GM12865 (cell line): ENCODE measurements around the gene CACNA2D4.

ENCODE experiments used
- DNase-seq: peaks from one replicate; pipeline ENCODE4 v3.0.0; 2010; ENCODE audit warnings: low read depth
- H3K4me3 ChIP-seq: 2 replicates; pipeline ENCODE4 v1.5.1; 2011; ENCODE audit warnings: mild to moderate bottlenecking, low read depth, low read length, control low read depth
- CTCF ChIP-seq: IDR thresholded peaks from 2 replicates; pipeline ENCODE4 v1.5.1; 2011; ENCODE audit warnings: low read length, control low read depth, low read depth, inconsistent platforms; ENCODE audit not compliant: insufficient read depth; ENCODE audit errors: missing control alignments

Gene CACNA2D4

DNA sequence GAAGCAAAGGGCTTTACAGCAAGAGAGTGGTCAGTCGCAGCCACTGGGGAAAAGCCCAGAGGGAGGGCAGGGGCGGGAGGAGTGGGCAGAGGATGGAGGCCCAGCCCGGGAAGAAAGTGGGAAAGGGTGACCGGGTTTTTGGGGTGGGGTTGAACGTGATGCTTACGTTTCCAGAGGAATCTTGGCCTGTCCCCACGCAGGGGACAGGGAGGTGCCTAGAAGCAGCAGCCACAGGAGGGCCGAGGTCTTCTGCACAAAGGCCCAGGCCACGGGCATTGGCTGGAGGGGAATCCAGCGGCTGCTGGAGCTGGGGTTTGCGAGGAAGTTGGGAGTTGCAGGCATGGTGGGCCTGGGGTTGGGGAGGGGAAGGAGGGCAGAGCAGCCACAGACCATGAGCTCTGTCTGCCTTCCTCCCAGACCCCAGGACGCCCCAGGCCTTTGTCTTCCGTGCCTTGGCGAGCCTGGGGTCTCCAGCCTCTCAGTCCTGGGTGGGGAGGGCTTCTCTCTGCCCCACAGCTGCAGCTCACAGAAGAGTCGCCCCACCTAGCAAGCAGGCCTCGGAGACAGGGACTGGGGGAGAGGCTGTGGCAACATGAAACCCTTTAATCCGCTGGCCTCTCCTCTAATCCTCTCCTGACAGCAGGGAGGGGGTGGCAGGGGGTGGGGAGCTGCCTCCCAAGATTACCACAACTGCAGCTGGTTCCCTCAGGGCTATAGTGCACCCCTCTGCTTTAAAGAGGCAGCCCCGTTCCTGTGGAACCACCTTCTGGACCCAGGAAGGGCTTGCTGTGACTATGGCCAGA lies at the start of gene CACNA2D4:
CACNA2D4 (minus strand) TSS at position 572 of the 803 bp plus-strand sequence; CDS start at position 393, 179 bp downstream.
- DNase-seq, result no peak
- no peak within 1 kb of the TSS for H3K4me3 ChIP-seq
- no peak for TF ChIP-seq CTCF

- no peak for DNase-seq
- TF ChIP-seq CTCF, result no peak
- H3K4me3 ChIP-seq, result no peak overlapping the region
These were observed 48.2 kb upstream of the CACNA2D4 start for GRCh38 chr12:1966561-1967226.

DNA sequence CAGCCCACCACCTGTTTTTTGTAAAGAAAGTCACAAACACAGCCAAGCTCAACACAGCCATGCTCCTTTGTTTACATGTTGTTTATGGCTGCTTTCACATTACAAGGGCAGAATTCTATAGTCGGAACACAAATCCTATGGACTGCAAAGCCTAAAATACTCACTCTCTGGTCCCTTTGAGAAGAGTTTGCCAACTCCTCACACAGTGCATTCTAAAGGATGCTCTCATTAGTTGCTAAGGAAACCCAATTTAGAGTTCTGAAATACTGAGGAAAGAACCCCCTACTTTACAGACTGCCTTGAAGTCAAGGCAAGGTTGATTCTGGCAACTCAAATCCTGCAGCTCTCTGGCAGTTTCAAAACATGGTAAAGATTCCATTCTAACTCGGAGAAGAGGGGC lies 47.5 kb upstream of the CACNA2D4 start:
- no peak for TF ChIP-seq CTCF
- no peak for DNase-seq
- H3K4me3 ChIP-seq, result no peak overlapping the region

DNA sequence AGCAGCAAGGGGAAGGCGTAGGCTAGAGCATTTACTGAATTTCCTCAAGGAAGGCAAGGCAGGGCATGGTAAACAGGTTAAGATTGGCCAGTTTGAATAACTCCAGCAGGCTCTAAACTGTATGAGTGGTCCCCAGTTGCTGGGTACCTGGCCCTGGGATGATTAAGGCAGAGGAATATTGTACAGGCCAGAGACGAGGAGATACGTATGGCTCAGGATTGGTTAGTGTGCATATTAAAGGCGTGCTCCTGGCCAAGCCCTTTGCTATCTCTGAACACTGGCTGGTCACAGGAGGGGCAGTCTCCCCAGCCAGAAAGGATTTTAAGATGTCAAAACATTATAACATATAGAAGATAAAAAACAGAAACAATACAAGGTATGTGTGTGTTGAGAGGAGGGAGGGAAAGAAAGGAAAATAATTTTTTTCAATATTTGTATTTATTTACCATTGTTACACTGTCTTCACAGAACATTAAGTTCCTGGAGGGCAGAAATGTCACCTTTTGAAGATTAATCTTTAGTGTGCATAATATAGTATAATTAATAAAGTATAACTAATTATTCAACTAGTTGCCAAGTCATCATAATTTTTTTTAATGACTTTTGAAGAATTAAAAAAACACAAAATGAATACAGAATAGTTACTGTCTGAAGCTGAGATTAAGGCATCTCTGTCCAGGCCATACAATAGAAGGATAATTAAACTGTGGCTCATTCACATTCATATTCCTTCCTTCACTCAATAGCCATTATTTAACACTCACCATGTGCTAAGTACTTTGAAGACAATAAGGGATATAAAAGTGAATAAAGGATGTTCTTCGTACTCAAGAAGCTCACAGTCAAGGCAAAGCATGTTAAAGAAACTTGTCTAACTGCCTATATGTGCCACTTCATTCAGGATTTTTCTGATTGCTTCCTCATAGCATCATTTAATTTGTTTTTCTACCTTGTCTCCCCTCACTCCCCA lies 43.9 kb upstream of the CACNA2D4 start:
- no peak for TF ChIP-seq CTCF
- no peak overlapping the region for H3K4me3 ChIP-seq
- DNase-seq, result no peak

GRCh38 chr12:1956716-1957115 lies 38.3 kb upstream of the CACNA2D4 start:
- no peak overlapping the region for H3K4me3 ChIP-seq
- TF ChIP-seq CTCF, result no peak
- no peak for DNase-seq

DNA sequence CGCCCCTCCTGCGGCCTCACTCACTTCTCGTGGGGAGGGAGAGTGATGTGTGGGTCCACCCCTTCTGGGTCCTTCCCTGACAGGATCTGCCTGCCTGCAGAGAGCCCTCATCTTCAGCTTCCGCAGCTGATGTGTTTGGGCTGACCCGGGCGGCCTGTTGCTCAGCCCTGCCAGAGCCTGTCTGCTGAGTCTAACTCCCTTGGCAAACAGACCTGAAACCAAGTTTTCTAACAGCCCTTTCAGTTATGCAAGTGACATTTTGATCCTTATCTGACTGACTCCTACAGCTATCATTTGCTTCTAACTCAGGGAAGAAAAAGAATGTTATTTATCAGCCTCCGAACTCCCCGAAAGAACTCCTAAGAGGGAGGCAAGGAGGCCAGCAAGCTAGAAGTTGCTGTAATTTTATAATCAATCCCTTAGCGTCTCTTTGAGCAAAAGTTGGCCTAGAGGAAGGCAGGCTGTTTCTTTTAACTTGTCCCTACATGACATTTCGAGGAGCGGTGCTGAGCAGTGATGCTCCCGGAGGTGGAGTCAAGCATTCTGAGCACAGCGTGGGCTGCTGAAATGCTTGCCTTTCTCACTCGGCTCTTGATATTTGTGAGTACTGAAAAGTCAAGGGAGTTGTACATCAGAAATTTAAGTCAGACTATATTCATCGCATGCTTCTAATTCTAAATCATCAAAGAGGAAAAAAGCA lies 31.5 kb upstream of the CACNA2D4 start:
- no peak for TF ChIP-seq CTCF
- no peak overlapping the region for H3K4me3 ChIP-seq
- no peak for DNase-seq
